Gastrocnemius medialis (tissue), 4 donors: ENCODE results near the gene CELF4.

ENCODE experiments used
- POLR2A ChIP-seq, 2 donors: fragments of 450-650 bp; IDR thresholded peaks; one replicate each; pipeline ENCODE4 v1.6.1; 2017; ENCODE audit warnings: antibody characterized with exemption in 2 of 2, mild to moderate bottlenecking in 2 of 2, moderate library complexity in 2 of 2
- TF ChIP-seq, protein P1 (sequence below), 5 experiments: fragments of 450-650 bp in 3 of 5; fragments of 200-600 bp in 2 of 5; sonication (generic) in 2 of 5; IDR thresholded peaks in 4 of 5; conservative IDR thresholded peaks in 1 of 5; 1 replicate in 4 of 5; 2 replicates in 1 of 5; pipeline ENCODE4 v1.5.1; 2016 to 2019; ENCODE audit warnings: antibody characterized with exemption in 5 of 5, mild to moderate bottlenecking in 3 of 5, moderate library complexity in 3 of 5

- TF ChIP-seq, protein P1, sequence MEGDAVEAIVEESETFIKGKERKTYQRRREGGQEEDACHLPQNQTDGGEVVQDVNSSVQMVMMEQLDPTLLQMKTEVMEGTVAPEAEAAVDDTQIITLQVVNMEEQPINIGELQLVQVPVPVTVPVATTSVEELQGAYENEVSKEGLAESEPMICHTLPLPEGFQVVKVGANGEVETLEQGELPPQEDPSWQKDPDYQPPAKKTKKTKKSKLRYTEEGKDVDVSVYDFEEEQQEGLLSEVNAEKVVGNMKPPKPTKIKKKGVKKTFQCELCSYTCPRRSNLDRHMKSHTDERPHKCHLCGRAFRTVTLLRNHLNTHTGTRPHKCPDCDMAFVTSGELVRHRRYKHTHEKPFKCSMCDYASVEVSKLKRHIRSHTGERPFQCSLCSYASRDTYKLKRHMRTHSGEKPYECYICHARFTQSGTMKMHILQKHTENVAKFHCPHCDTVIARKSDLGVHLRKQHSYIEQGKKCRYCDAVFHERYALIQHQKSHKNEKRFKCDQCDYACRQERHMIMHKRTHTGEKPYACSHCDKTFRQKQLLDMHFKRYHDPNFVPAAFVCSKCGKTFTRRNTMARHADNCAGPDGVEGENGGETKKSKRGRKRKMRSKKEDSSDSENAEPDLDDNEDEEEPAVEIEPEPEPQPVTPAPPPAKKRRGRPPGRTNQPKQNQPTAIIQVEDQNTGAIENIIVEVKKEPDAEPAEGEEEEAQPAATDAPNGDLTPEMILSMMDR (IDR thresholded peaks at IDR 0.05 in 4 of 5, conservative IDR thresholded peaks at IDR 0.05 in 1 of 5): no peak
- no peak for TF ChIP-seq POLR2A (IDR thresholded peaks at IDR 0.05)
Observed at GRCh38 chr18:37249895-37250618, 315.5 kb downstream of the CELF4 start.
